GM18505 (cell line): ENCODE data around the gene UNC5C.

Source experiments
- ATAC-seq: cut with Tn5 transposase; IDR thresholded peaks from one replicate; pipeline ENCODE4 v1.9.1; 2021; ENCODE audit not compliant: unreplicated experiment
- POLR2A ChIP-seq: IDR thresholded peaks from 4 replicates; pipeline ENCODE4 v1.6.1; 2011; ENCODE audit warnings: borderline replicate concordance; ENCODE audit not compliant: insufficient read depth, insufficient read length; ENCODE audit errors: extremely low read depth

Gene UNC5C

DNA sequence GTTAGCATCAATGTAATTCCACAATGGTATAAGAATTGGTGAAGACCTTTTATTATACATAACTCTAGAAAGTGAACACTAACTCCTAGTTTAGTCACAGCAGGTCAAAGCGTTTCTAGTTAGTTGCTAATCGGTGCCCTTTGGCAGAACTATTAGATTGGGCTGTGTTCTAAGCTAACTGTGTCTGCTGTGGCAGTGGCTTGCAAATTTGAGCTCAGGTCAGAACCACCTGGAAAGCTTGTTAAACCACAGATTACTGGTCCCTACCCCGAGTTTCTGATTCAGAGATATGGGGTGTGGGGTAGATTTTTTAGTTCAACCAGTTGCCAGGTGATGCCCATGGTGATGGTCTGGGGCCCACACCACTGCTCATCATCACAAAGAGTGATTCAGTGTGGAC, 332.1 kb downstream of the UNC5C start:
- no peak for TF ChIP-seq POLR2A
- no peak for ATAC-seq

DNA sequence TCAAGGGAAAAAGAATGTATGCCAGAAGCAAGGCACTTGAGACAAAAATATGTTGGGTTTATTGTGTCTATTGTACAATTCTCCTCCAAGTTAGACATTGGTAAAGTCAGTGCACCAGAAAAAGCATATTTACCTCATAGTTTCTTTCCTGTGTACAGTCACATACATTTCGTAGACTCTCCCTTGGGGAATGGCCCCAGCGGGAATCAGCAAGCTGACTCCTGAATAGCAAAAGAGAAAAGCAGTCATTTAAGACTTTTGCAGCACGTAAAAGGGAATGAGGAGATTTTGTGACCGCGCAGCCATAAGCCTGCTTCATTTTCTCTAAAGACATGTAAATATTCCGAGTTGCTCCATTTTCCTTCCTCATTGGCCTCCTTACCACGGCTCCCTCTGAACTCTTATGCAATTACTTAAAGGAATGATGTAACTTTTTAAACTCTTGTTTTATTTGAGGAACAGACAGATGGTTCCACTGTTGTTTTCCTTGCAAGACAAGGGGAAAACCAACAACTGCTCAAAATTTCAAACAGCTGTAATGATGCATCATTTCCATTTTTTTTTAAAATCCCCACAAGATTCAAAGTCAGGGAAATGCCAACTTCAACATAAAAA, 332.7 kb downstream of the UNC5C start:
- ATAC-seq: no peak
- TF ChIP-seq POLR2A: no peak

DNA sequence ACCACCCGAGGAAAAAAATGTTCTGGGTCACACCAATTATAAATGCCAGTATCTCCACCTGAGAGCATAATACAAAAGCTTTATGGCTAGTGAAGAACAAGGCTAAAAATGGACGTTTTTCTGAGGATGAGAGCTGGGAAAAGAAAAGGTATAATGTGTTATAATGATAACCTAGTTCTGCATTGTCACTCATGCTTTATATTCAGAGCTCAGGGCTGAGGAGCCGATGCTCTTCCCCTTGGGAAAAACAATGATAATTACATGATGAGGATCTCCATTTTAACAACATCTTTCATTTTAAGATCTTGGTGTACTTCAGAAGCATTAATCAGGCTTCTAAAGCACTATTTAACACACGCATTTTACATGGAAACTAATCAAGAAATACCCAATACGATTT, 333.7 kb downstream of the UNC5C start:
- ATAC-seq: no peak

DNA sequence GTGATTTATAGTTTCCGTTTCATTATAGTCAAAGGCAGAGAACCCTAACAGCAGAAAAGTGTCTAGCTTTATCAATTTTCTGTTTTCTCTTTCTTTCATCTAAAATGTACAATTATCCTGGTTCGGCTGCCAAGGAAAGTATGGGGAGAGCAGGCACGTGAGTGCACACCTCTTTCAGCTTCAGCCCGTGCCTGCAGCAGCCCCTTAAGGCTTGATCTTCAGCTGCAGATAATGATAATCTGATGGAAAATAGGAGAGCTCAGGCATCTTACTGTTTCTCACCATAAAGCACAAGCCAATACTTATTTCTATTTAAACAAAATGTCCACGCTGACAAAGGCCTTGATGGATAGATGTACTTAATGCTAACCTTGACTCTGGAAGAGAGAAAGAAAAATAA, 334.4 kb downstream of the UNC5C start:
- ATAC-seq: no peak

More for the DNA sequence above, 333.7 kb downstream of the UNC5C start:
- TF ChIP-seq POLR2A: no peak

DNA sequence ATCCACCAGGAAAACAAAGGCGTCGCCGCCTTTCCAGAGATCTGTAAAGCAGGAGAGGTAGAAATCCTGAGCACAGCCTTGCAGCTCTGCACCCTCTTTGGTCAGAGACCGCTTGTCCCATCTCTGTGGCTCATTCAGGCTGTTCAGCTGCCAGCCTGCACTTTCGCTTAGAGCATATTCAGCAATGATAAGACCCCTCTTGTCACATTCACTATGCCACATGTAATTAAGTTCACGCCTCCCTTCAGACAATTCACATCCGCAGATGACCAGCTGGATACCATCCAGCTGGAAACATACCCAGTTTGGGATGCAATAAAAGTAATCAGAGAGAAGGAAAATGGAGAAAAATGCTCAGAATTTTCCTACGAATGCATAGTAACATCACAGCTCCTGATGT, 335.4 kb downstream of the UNC5C start:
- ATAC-seq: no peak
- TF ChIP-seq POLR2A: no peak

More for the DNA sequence above, 334.4 kb downstream of the UNC5C start:
- no peak for TF ChIP-seq POLR2A

DNA sequence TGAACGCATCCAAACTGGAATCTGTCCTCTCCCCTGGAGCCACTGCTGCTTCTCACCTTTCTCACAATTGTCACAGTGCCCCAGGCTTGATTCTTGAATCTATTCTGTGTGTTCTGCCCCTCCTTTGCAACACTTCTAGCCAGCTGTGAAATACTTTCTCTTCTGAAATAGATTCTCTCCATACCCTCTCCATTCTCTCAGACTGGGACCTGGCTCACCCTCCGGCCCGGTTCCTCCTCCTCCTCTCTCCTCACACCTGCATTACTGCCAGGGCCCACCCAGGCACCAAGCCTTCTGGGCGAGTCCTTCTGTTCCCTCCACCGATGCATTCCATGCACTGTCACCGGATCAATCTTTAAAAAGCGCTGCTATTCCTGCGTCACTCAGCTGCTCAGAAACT, 336.1 kb downstream of the UNC5C start:
- no peak for ATAC-seq
- no peak for TF ChIP-seq POLR2A

DNA sequence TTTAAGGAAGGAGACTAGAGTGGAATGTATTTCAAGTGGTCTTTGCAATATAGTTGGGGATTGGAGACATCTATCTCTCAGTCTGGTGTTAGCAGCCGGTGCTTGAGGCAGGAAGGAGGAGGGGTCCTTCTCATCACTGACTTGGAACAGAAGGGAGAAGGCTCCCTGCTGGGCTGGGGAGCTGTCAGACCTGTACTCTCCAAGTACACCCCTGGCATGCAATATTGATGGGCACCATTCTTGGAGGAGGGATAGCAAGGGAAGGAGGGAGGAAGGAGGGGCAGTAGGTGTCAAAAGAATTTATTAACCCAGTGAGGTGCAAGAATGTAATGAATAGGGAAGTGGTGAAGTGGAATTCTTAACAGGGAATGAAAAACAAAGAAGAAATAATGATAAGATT, 338.8 kb downstream of the UNC5C start:
- ATAC-seq: no peak
- TF ChIP-seq POLR2A: no peak

DNA sequence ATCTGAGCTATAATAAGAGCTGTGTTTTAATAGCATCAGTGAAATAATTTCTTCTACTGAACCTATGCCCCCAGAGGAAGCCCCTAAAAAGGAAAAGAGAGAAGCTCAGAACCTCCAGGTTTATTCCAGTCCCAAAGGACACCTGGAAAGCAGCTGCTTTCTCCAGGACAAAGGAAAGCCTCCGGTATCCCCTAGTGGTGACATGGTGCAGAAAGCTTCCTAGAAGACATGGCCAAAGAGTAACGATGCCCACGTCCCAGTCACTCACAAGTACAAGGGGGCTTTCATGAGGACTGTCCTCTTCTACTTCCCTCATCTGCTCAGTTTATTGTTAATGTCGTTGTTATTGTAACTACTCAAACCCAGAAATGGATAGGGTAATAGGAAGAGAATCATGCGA, 343.9 kb downstream of the UNC5C start:
- no peak for ATAC-seq
- no peak for TF ChIP-seq POLR2A

DNA sequence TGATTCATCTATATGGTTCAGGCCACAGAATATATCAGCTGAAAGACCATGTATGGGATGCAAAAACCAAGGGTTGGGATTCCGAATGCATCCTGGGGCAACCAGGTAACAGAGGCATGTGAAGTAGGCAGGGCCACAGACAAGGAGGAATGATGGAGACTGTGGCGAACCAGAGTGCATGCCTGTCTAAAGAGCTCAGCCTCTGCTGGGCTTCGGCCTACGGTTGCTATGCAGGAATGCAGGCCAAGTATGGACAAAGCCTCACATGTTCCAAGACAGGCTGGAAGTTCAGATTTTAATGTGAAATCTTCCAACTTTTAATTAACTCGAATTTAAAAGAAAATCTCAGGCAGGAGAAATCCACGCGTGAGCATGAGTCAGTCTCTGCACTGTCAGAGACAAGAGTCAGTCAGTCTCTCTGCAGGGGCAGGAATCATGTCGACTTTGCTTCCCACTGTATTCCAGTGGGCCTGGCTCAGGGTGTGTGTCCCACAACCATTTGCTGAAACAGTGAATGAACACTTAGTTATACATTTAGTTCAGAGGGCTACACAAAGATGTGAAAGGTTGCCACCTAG, 344.4 kb downstream of the UNC5C start:
- ATAC-seq: no peak
- TF ChIP-seq POLR2A: no peak

DNA sequence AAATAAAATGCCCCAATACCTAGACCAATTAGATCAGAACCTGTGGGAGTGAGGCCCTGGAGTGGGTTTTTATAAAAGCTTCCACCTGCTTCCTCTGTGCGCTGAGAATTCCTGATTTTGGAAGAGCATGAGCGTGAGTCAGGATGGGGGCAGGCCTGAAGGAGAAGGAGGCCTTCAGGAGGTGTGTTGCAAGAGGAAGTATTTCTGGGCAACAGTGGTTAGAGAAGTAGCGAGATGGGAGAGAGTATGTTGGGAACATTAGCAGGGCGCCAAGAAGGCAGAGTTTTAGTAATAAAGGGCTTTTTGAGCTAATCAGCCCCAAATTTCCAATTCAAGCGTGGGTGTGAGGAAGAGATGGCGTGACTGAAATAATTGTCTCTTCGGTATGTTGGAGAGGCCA, 349.8 kb downstream of the UNC5C start:
- TF ChIP-seq POLR2A: no peak
- no peak for ATAC-seq

DNA sequence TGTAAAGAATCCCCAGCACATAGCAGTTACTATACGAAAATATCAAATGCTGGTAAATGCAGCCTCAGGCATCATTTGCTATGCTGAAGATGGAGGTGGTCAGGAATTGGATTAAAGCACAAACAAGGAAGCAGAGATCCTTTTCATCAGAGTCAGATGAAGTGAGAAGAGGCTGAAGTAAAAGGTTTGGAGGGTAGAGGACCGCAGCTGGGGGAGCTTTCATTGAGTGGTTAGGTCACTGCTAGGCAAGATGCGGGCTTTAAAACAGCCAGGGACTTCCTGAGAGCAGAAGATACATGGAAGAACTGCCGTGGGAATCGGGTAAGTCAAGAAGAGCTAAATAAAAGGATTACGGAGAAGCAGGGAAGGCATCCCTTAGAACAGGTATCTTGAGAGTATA, 351.4 kb downstream of the UNC5C start:
- TF ChIP-seq POLR2A: no peak
- ATAC-seq: no peak

DNA sequence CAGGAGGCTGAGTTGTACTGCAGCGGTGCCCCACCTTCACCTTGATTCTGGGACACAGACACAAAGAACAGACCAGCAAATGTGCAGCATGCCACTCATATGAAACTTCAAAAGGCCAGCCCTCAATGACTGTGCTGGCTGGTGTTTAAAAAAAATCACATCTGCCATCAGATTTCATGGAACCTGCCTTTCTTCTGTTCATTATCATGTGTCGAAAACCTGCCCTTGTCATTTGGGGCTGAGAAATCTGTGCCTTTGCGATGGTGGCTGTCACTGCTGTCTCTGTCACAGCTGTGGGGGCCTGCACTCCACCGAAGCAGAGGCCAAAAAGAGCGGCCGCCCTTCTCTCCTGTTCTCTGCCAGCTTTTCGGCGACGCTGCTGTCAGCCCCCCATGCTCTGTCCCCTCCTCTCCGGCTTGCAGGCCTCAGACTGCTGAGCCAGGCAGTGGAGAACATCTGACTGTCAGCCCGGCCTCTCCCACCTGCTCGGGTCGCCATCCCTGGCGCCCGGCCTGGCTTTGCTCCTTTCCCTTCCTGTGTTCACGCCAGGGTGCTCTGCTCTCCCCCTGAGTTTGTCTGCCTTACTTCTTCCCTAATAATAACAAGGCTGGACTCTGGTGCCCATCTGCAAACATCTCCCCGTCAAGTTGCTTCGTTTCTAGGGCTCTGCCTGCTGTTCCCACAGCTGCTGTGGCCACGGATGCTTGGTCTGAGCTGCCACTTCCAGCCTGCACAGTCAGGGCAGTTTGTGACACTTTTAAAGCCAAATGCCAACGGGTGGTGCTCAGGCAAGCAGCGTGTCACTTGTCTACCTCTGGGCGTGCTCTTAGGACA, 355.2 kb downstream of the UNC5C start:
- no peak for TF ChIP-seq POLR2A
- ATAC-seq: no peak

DNA sequence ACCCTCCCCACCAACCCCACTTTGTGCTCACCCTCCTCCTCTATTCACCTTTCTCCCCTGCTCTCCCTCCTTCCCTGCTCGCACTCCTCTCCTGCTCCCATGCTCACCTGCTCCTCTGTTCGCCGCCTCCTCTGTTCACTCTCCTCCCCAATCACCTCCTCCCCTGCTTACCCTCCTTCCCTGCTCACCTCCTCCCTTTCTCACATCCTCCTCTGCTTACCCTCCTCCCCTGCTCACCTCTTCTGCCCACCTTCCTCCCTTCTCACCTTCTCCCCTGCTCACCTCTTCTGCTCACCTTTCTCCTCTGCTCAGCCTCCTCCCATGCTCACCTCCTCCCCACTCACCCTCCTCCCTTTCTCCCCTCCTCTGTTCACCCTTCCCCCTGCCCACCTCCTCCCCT, 357.2 kb downstream of the UNC5C start:
- TF ChIP-seq POLR2A: no peak
- no peak for ATAC-seq

DNA sequence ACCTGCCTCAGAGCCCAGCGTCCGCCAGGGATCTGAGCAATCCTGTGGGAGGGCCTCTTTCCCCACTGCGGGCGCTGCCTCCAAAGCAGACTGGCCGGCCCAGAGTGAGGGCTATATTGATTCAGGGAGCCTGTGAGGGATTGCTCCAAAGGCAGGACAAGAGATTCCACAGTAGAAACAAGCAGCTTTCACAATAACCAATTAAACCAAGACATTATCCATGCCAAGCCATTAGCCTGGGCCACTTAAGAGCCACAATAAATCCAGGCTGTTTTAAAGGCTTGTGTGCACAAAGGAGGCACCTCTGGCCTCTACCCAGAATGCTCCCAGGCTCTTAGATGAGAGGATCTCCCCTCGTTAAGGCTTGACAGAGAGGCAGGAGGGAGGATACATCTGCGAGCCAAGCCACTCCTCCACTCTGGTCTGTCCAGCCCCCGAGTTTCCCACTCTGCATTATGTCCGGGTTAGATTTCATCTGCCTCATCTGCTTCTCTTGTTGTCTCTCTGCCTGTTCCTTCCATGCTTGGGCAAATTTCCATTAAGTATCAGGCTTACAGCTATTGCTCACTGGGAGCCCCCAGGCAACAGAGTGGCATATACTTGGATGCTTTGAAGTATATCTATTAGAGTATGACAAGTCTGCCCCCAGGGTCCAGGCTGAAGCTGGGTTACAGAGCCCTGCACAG, 357.9 kb downstream of the UNC5C start:
- TF ChIP-seq POLR2A: no peak
- ATAC-seq: no peak

DNA sequence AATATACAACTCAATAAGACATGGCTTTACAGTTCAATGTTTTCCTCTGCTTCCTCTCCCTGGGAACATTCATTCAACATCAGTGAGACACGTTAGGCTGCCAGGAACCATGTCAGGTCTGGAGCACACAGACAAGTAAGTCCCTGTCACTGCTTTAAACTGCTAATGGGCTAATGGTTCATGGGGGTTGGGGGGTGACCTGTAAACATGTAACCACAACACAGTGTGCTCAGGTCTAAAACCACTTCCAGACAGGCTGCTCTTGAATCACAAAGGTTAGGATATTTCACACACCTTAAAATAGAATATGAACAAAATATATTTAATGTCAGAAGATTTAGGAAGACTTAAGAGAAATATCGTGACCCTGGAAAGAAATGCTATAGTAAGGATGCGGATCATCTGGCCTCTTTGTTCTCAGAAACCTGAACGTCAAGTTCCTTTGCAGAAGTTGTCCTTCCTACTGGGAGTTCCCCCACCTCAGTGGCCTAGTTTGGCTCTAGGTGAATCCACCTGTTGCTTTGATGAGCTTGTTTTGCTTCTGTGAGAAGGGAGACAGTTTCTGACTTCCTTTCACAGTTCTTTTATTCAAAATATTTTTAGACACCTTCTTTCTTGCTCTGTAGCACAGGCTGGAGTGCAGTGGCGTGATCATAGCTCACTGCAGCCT, 359.9 kb downstream of the UNC5C start:
- no peak for TF ChIP-seq POLR2A
- no peak for ATAC-seq
